DMS153 treated with DMSO at 0.1 percent for 48 hours (cell line): Measurements from ENCODE around the gene CHD2.
"Not testable (repeated sequence)": the region's sequence is repeated elsewhere in the genome, so short reads cannot be mapped to it uniquely, and the experiment has no call there.

Source experiments
- DNase-seq: peaks from one replicate; lab custom pipeline; 2025; ENCODE audit not compliant: unreplicated experiment; lab: John Stamatoyannopoulos, UW

Gene CHD2

GRCh38 chr15:93047621-93048425 lies 147.7 kb downstream of the CHD2 start:
- DNase-seq, result no peak

GRCh38 chr15:93048426-93048721 lies 148.2 kb downstream of the CHD2 start:
- no peak for DNase-seq

DNA sequence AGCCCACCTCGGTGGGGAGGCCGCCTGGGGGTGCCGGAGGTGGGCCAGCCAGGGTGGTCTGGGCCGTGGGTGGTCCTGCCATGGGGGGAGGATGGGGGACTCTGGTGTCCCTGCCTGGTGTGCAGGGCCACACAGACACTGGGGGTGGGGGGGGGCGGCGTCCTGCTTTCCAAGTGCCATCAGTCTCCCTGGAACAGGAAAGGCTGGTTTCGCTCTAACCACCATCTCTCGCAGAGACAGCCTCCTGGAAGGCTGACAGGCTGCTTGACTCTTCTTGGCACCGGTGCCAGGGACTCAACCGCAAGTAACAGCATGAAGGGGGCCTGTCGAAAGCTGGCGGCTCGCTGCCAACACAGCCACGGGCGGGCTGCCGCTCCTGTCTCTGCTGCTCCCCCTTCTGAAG lies 148.6 kb downstream of the CHD2 start:
- no peak for DNase-seq

DNA sequence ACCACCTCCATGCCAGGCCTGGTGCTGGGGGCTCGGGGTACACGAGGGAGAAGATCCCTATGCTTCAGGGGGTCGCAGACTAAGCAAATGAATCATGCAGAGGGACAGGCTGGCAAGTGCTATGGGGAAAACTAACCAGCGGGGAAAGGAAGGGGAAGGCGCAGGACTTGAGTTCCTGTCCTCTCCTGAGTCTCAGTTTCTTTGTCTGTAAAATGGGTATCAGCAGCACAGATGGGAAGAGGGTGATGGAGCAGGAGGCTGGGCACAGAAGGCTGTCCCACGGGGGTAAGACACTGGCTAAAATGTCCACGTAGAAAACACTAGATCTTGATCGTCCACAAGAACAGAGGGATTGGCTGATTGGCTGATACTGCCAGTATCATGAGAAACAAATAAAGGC lies 149.1 kb downstream of the CHD2 start:
- no peak for DNase-seq

DNA sequence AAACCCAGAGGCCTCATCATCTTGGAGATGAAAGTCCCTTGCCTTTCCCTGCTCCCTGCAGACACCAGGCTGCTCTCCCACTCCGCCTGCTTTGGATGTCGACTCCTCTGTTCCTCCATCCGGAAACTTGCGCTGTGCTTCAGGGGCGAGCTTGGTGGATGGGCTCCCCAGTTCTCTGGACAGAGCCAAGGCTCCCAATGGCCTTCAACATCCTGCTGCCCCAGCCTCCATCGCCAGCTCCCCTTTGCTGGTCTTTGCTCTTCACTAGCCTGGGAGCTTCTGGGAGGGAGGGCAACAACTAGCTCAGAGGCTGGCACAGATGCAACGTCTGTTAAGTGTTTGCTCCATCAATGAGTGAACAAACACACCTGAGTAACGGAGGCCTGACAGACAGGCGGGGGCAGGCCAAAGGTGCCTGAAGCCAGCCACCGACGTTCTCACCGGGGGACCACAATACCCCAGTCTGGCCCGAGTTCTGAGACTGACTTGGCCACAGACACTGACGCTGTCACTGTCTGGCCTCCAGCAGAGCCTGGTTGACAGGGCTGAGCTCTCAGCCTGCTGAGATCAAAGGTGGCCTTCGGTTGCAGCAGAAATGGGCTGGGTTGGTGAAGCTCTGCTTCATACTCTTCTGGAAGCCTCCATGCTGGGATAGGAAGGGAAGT lies 149.9 kb downstream of the CHD2 start:
- DNase-seq, result no peak

DNA sequence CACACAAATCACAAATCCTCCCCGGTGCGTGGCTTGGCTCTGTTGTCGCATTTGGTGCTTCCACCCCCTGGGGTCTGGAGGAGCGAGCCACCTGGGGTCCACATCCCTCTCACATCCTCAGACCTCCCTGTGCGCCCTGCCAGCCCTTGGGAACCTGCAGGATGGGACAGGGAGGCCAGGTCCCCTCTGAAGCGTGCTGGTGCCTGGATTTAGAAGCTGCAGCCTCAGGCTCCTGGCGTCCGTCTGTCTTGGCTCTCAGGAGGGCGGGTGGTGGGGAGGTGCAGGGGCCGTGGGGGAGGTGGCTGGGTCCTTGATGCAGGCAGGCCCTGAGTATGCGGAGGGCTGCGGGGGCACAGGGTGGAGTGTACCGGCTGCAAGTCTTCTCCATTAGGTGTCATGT lies 150.5 kb downstream of the CHD2 start:
- DNase-seq, result no peak

DNA sequence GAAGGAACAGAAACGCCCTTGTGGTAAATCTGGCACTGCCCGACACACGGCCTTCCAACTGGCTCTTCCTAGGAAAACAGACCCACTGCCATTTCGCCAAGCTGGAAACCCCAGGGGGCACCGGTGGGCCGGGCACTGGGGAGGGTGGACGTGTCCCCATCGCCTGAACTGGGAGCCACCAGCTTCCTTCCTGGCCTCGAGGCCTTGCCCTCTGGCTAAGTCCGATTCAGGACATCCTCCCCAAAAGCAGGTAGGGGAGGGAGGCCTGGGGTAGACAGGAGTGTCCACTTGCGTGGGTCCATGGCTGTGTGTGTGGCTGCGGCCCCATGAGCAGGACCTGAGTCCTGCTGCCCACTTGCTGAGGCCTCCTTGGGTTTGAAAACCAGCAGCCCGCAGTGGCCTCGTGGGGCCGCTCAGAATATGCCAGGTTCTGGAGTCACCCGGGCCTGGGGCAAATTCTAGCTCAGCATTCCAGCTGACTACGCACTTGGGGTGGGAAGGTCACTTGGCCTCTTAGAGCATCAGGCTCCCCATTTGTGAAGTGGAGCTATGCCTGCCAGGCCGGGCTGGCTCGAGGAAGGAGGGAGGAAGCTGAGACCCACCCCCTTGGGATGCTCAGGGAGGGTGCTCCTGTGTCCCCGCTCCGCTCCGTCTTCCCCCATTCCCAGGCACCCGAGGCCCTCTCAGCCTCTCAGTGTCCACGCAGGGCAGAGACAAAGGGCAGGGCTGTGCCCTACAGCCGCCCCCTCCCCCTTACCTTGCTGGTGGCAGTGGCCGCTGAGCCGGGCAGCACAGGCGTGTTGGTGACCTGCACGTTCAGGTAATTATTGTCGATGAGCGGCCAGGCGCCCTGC lies 151.3 kb downstream of the CHD2 start:
- no peak for DNase-seq

DNA sequence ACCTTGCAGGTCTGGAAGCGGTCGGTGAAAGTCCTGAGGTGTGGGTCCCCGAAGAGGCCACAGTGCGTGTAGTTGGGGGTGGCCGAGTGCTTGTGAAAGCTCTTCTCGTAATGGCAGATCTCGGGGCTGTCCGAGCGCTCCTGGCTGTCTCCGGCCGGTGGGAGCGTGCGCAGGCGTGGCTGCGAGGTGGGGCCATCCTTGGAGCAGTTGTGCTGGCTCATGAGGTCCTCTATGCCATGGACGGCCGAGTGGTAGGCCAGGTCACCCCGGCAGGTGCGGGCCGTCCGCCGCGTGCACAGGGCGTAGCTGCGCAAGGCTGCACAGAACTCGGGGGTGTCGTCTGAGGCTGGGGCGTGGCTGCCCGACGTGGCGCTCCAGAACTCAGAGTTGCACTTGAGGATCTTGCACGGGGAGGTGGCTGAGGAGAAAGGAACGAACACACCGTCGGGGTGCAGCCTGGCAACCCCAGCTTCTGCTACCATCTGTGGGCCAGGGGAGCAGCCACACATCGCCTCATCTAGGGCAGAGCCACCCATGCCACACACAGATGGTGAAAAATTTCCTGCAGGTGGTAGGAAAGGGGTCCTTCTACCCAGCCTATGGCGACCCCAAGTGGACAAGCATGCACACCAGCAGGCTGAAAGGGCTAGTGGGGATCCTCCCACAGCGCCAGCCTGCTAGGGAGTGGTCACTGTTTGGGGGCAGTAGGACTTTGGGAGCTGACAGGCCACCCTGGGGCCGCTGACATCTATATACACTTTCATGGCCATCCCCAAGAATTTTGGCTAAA lies 152.2 kb downstream of the CHD2 start:
- no peak for DNase-seq

DNA sequence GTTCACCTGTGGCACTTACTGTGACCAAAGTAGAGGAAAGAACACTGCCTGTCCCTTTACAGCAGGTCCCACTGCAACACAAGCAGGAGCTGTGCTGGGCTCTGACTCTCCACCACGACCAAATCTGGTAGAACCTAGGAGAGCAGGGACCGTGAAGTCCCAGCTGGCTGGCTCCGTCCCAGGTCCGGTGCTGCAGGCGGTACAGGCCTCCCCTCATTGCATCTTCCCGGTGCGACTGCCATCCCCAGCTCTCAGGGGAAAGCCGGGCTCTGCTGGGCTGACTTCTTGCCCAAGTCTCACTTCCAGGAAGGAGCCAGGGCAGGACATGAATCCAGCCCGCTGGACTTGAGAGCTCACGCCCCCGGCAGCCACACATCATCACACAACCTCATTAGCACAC lies 155.1 kb downstream of the CHD2 start:
- no peak for DNase-seq

DNA sequence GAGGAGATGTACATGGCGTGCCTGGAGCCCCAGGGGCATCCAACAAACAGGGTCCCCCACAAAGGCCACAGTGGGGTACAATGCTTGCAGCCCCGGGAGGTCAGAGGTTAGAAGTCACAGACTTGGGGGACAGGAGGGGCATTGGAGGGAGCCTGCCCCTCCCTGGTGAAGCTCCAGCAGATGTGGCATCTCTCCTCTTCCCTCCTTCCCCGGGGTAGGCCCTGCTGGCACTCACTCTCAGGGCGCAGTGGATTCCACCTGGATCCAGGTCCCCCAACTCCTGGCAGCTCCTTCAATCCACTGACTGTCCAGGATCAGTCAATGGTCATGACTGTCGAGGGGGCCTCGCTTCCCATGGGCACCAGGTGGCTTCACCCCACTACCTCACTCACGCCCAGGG lies 156.7 kb downstream of the CHD2 start:
- DNase-seq, result no peak

DNA sequence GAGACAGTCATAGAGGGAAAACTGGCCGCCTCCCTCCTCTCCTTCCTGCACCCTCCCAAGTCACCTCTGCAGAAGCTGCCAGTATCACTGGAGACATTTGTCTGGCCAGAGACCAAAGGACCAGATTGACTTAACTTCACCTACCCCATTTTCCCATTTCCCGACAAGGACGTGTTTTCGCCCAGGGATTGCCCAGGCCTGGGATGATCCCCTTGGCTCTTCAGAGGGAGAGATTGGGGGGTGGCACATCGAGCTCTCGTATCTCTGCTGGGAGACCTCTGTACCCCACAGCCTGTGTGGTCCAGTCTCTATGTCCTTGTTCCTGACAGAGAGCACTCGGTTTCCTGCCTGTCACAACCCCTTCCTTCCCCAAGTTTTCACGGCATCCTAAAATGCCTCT lies 157.5 kb downstream of the CHD2 start:
- DNase-seq, result no peak

DNA sequence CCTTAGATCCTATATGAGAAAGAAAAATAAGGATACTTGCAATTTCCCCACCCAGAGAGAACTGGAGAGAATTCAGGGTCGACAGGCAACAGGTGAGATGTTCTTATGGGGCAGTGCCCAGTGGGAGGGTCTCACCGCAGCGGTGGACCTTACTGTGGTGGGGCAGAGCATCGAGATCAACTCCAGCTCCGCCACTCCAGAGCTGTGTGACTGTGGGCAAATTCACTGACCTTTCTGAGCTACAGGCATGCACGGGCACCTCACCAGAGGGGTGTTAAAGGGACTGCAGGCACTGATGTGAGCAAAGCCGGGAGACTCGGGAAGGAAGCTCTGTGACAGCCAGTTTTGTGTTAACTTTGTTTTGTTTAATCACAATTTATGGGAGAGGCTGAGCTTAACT lies 158.0 kb downstream of the CHD2 start:
- no peak for DNase-seq

DNA sequence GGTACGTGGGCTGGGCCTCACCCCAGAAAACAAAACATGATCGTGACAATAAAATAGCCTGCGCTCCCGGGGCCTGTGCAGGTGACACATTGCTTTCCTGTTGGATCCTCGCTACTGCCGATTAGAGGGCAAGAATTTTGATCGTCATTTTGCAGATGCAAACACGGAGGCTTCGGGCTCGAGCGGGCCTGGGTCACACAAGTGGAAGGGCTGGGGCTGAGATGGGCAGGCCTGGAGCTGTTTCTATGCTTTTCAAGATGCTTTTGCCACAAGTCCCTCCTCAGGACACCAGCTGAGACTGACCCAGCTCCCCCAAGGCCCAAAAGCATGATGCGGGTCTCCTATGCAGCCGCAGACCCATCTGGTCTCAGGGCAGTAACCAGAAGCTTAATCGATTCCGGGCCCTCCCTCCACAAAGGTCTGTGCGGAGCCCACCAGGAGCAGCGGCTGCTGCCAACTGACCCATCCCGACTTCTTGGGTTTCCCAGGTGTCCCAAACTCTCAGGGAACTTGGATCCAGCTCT lies 158.8 kb downstream of the CHD2 start:
- no peak for DNase-seq

DNA sequence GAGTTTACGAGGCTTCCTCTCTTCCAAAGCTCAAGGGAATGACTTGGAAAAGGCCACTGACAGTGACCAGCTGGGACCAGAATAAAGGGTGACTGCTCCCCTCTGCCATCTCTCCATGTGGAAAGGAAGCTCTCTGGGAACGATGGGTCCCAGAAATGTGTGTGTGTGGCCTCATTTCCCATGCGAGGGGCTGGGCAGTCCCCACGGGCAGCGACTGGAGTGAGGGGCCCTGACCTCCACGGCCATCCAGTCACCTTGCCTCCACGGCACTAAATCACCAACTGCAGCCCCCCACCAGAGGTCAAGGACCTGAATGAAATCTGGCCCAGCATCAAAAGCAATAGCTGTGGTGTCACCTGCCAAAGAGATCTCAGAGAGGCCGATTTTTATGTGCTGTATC lies 159.3 kb downstream of the CHD2 start:
- DNase-seq, result no peak

- DNase-seq, result no peak
Measured at GRCh38 chr15:93060336-93061248, 160.5 kb downstream of the CHD2 start.

DNA sequence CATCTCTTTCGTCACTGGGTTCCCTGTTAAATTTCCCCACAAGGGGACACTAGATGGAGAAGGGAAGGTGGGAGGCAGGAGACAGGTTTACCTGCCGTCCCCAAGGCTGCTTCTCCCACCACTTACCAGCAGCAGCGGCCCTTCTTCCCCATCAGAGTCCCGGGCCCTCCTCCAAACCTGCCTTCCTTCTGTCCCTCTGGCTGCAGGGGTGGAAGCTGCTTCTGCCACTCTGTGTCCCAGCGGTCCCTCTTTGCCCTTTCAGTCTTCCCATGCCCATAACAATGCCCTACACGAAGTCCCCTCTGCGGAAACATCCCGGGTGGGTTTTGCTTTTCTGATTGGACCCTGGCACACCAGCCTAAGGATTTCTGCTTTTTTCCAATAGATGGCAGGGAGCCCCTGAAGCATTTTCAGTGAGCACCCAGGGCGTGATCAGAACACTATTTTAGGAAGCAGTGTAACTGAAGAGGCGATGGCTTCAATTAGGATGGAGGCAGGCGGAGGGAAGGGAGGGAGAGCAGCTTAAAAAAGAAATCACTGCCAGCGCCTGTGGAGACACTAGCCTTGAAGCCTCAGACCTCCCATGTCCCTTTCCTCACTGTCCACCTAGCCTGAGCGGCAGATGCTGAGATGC lies 162.6 kb downstream of the CHD2 start:
- not testable (repeated sequence) for DNase-seq

GRCh38 chr15:93063262-93063671 lies 163.1 kb downstream of the CHD2 start:
- no peak for DNase-seq

DNA sequence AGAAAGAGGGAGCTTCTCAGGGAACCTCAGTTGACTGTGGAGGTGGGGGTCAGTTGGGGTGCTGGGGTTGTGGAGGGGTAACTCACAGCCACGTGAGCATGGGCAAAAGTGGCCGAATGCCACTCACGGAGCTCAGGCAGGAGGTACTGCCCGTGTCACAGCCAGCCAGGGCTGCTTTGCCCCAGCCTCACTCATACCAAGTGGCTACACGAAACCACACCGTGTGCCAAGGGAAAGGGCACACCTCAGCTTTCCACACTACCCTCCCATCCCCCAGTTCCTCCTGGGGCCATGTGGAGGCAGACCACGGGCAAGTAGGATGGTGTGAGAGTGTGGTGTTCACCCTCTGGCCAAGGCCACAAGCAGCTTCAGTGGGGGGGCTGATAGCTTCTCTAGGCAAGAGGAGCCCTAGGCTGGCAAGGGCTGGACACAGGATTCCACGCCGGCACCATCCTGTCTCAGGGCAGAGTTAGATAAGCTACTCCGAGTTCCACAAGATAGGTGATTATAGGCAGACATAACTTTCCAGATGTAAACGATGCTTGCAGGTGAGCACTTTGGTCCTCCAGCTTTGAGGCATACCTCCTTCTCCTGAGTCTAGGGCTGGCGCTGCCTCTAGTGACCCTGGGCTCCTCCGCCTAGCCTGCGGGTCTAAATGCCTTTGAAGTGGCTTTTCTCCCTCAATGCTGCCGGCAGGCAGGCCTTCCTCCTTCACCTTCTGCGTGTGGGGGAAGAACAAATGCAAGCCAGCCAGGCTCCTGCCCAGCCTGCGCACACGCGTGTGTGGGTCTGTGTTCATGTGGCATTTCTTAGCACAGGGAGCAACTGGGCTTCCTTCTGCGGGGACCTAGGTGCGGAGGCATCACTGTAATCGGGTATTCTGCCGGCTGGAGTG lies 163.9 kb downstream of the CHD2 start:
- DNase-seq, result no peak
